Caco-2 (cell line): ENCODE data around the gene PDGFA. TPM values are rescaled to one million over a fixed set of nuclear protein-coding genes. Genes with fewer than 3 reads are reported as not detected.

ENCODE experiments used
- BruUV-seq: library from RNA; stranded (reverse); fragments of 400-500 nt; replicated peaks from 2 replicates; lab custom pipeline; 2021; lab: Mats Ljungman, UMichigan
- CTCF ChIA-PET: fragments of 300-600 bp; sonication (Branson Sonifier 250); formaldehyde crosslinking; loops from one replicate; lab custom pipeline; 2022; ENCODE audit warnings: antibody characterized with exemption; lab: Charles Lee
- POLR2A ChIA-PET: fragments of 300-600 bp; sonication (Branson Sonifier 250); formaldehyde crosslinking; loops from one replicate; lab custom pipeline; 2022; ENCODE audit warnings: antibody characterized with exemption; lab: Charles Lee
- DNase-seq, 2 experiments: peaks; one replicate each; pipeline versions ENCODE4 v3.0.0 to v3.0.0-alpha.2; 2020 to 2022
- H3K27me3 ChIP-seq: replicated peaks from 2 replicates; pipeline ENCODE4 v1.6.0; 2011; ENCODE audit warnings: low read length; ENCODE audit not compliant: control insufficient read depth, insufficient read depth
- H3K36me3 ChIP-seq: 2 replicates; pipeline ENCODE4 v1.5.1; 2011; ENCODE audit warnings: low read length; ENCODE audit not compliant: control insufficient read depth, insufficient read depth
- H3K4me1 ChIP-seq: fragments of 250-450 bp; sonication (Bioruptor Pico); 2 replicates; pipeline ENCODE4 v1.5.1; 2020; ENCODE audit warnings: mild to moderate bottlenecking
- H3K4me3 ChIP-seq: 2 replicates; pipeline ENCODE4 v1.5.1; 2011; ENCODE audit warnings: low read depth, mild to moderate bottlenecking, control low read depth, low read length
- H3K9me3 ChIP-seq: fragments of 250-450 bp; sonication (Bioruptor Pico); 2 replicates; pipeline ENCODE4 v1.5.1; 2020; ENCODE audit warnings: mild to moderate bottlenecking, moderate library complexity
- H3K27ac Mint-ChIP-seq: one replicate; pipeline ENCODE4 v1.8.0; 2022; ENCODE audit warnings: mixed read lengths; ENCODE audit not compliant: unreplicated experiment
- H3K27me3 Mint-ChIP-seq: one replicate; pipeline ENCODE4 v1.8.0; 2022; ENCODE audit warnings: mixed read lengths; ENCODE audit not compliant: insufficient read depth, unreplicated experiment
- H3K36me3 Mint-ChIP-seq: one replicate; pipeline ENCODE4 v1.8.0; 2022; ENCODE audit warnings: mild to moderate bottlenecking, mixed read lengths; ENCODE audit not compliant: insufficient read depth, unreplicated experiment
- H3K4me1 Mint-ChIP-seq: one replicate; pipeline ENCODE4 v1.8.0; 2022; ENCODE audit warnings: low read depth, mixed read lengths; ENCODE audit not compliant: unreplicated experiment
- H3K4me3 Mint-ChIP-seq: one replicate; pipeline ENCODE4 v1.8.0; 2022; ENCODE audit warnings: mild to moderate bottlenecking, moderate library complexity, mixed read lengths; ENCODE audit not compliant: unreplicated experiment
- H3K9me3 Mint-ChIP-seq: one replicate; pipeline ENCODE4 v1.8.0; 2022; ENCODE audit warnings: mixed read lengths; ENCODE audit not compliant: unreplicated experiment
- intact Hi-C: fragments of 100-400 bp; cut with micrococcal nuclease; formaldehyde crosslinking; loops from one replicate; pipeline ENCODE4 v1.10.0; 2022; ENCODE audit not compliant: unreplicated experiment
- total RNA-seq: library from RNA; stranded (reverse); gene quantifications from 2 replicates; pipeline ENCODE4 v1.2.3, GENCODE V29; 2022
- TF ChIP-seq, protein P1 (sequence below), 2 experiments: fragments of 200-600 bp in 1 of 2; IDR thresholded peaks; 1 replicate in 1 of 2; 2 replicates in 1 of 2; pipeline versions ENCODE4 v1.5.1 to v1.8.0; 2011 to 2022; ENCODE audit warnings: antibody characterized with exemption in 1 of 2, control low read depth in 1 of 2, inconsistent platforms in 1 of 2, low read depth in 1 of 2, low read length in 1 of 2, mild to moderate bottlenecking in 1 of 2, moderate library complexity in 1 of 2; ENCODE audit not compliant: insufficient read depth in 1 of 2, severe bottlenecking in 1 of 2, unreplicated experiment in 1 of 2

PDGFA gene
- total RNA-seq, 1 experiment from 2014 or later = 78.5 TPM

DNA sequence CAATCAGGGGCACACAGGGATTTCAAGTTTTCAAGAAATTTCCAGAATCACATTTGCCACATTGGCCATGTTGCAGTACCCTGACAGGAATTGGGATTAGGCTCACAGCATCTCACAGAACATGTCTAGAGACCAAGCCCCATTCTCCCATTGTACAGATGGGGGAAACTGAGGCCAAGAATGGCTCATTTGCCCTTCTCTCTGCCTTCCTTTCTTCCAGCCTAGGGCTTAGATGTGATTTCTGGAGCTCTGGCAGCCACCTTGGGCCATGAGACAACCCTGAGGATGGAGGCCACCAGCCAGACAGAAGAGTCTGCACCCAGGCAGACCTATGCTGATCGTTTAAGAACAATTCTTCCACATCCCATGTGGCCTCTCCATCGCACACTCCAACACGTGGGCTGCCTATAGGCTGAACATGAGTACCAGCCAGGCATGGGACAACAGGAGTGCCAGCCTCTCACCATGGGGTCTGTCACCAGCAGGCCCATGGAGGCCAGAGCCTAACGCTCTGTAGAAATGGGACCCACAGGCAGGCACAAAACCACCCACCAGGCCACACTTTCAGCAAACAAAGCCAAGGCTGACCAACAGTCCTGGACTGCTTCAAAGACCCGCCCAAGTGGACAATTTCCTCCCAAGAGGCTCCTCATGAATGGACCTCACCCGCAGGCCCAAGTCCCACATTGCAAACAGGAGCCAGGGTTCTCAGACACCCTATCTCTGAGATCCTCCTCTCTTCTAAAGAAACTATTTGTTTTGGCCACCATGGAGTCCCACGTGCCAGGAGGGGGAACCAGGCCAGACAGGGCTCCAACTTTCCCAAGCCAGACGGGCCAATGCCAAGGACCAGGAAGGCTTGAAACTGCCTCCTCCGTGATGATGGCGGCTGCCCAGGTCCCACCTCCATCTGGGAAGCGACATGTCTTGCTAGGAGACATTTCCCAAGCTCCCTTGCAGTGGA, 20.7 kb downstream of the PDGFA start:
- Mint-ChIP-seq H3K36me3 (peaks cover 91% of the 10 kb centered on the region), H3K27ac (no peak overlapping the region), H3K9me3 (no peaks in the 10 kb centered on the region), H3K4me3 (no peak overlapping the region), H3K4me1 (peaks cover 15% of the 10 kb centered on the region), H3K27me3 (no peaks in the 10 kb centered on the region)
- H3K27me3 ChIP-seq = no peaks in the 10 kb centered on the region
- TF ChIP-seq, protein P1, sequence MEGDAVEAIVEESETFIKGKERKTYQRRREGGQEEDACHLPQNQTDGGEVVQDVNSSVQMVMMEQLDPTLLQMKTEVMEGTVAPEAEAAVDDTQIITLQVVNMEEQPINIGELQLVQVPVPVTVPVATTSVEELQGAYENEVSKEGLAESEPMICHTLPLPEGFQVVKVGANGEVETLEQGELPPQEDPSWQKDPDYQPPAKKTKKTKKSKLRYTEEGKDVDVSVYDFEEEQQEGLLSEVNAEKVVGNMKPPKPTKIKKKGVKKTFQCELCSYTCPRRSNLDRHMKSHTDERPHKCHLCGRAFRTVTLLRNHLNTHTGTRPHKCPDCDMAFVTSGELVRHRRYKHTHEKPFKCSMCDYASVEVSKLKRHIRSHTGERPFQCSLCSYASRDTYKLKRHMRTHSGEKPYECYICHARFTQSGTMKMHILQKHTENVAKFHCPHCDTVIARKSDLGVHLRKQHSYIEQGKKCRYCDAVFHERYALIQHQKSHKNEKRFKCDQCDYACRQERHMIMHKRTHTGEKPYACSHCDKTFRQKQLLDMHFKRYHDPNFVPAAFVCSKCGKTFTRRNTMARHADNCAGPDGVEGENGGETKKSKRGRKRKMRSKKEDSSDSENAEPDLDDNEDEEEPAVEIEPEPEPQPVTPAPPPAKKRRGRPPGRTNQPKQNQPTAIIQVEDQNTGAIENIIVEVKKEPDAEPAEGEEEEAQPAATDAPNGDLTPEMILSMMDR (IDR thresholded peaks at IDR 0.05; ENCODE audit: insufficient read depth in 1 of 2, low read depth in 1 of 2, low read length in 1 of 2, severe bottlenecking in 1 of 2, unreplicated experiment in 1 of 2) = no peak
- intact Hi-C loops = no loop called here
- ChIA-PET POLR2A (interaction anchor here (0.6 kb wide), 1 partner anchor 157 kb away, joined by 5 read pairs; no protein-coding TSS in a partner anchor), CTCF (no interaction called here)
- no TSS peak for BruUV-seq
- peaks cover 12% of the 10 kb centered on the region for H3K36me3 ChIP-seq
- no peak for DNase-seq
- 0 out of 2 replicates have a peak, but pooled peaks cover 4% of the 10 kb centered on the region for H3K9me3 ChIP-seq
- peaks cover 17% of the 10 kb centered on the region for H3K4me1 ChIP-seq
- H3K4me3 ChIP-seq = no peak overlapping the region

DNA sequence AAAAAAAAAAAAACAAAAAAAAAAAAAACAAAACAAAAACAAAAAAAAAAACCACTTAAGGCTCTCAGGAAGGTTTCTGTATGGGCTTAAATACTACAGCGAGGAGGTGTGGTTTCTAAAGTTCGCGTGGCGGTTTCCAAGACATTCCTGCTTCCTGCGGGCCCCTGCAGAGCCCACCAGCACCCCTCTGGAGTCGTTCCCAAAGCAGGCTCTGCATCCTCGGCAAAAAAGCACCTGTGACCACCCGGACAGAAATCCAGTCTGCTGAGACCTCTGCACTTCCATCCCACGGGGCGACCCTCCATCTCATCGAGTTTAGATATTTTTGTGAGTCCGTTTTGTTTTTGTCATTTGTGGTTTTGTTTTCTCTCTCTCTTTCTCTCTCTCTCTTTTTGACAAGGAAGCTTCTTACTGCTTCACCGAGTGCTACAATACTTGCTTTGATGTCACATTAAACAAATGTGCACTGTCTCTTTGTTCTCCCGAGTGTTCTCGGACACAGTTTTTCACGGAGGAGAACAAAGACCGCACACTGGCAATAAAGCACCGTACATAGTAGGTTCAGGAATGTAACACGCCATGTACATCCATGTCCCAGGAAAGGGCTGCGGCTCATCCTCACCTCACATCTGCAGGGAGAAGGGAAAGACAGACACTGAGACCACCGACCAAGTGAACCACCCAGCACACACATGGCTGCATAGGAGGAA, 21.5 kb downstream of the PDGFA start:
- ChIA-PET CTCF (no interaction called here), POLR2A (interaction anchor here (0.6 kb wide), 2 partner anchors 19 to 156 kb away, joined by 3 to 5 read pairs; no protein-coding TSS in a partner anchor)
- peaks cover 88% of the 10 kb centered on the region for H3K36me3 Mint-ChIP-seq
- H3K4me1 Mint-ChIP-seq = peaks cover 8% of the 10 kb centered on the region
- no peak for DNase-seq
- H3K27me3 Mint-ChIP-seq = no peaks in the 10 kb centered on the region
- peaks cover 12% of the 10 kb centered on the region for H3K36me3 ChIP-seq
- intact Hi-C loops = no loop called here
- no peaks in the 10 kb centered on the region for H3K9me3 Mint-ChIP-seq
- H3K4me1 ChIP-seq = peaks cover 11% of the 10 kb centered on the region
- 0 out of 2 replicates have a peak, but pooled peaks cover 4% of the 10 kb centered on the region for H3K9me3 ChIP-seq
- TF ChIP-seq, protein P1 (IDR thresholded peaks at IDR 0.05; ENCODE audit: insufficient read depth in 1 of 2, low read depth in 1 of 2, low read length in 1 of 2, severe bottlenecking in 1 of 2, unreplicated experiment in 1 of 2) = no peak
- TSS peak; percentile 31 for BruUV-seq
- no peak overlapping the region for H3K4me3 Mint-ChIP-seq
- H3K27ac Mint-ChIP-seq = no peak overlapping the region
- no peaks in the 10 kb centered on the region for H3K27me3 ChIP-seq
- no peak overlapping the region for H3K4me3 ChIP-seq

DNA sequence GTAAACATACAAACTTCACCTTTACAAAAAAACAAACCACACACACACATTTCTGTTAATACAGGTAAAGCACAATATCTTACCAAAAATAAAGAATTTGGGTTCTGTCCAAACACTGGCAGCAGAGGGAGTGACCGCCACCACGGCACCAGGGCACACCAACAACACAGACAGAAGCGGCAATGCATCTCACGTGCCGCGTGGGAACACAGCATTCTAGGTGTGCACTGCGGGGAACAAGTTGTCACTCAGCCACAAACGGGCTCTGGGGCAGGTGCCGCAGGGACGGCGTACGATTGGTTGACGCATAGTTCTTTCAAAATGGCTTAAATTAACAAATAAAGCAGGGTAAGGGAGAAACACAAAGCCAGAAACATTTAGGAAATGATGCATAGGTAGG, 22.3 kb downstream of the PDGFA start:
- H3K27ac Mint-ChIP-seq = peak overlapping the region; percentile 53
- TF ChIP-seq, protein P1 (IDR thresholded peaks at IDR 0.05; ENCODE audit: insufficient read depth in 1 of 2, low read depth in 1 of 2, low read length in 1 of 2, severe bottlenecking in 1 of 2, unreplicated experiment in 1 of 2) = no peak
- no TSS peak for BruUV-seq
- intact Hi-C loops = no loop called here
- Histone ChIP-seq H3K4me1 (peaks cover 4% of the 10 kb centered on the region), H3K4me3 (no peak overlapping the region), H3K36me3 (peaks cover 12% of the 10 kb centered on the region), H3K27me3 (no peaks in the 10 kb centered on the region), H3K9me3 (0 out of 2 replicates have a peak, but pooled peaks cover 4% of the 10 kb centered on the region)
- POLR2A ChIA-PET = interaction anchor here (0.6 kb wide), 1 partner anchor 20 kb away, joined by 3 read pairs; no protein-coding TSS in a partner anchor
- H3K9me3 Mint-ChIP-seq = no peaks in the 10 kb centered on the region
- no peak for DNase-seq
- H3K4me1 Mint-ChIP-seq = peaks cover under 1% of the 10 kb centered on the region
- CTCF ChIA-PET = no interaction called here
- H3K27me3 Mint-ChIP-seq = no peaks in the 10 kb centered on the region
- H3K36me3 Mint-ChIP-seq = peaks cover 82% of the 10 kb centered on the region
- H3K4me3 Mint-ChIP-seq = no peak overlapping the region
